ENCODE data around the gene SH3GL3. TPM values are rescaled to one million over a fixed set of nuclear protein-coding genes. Genes with fewer than 3 reads are reported as not detected.
A peak's percentile ranks its signal among the peaks of the same experiment; 100 is the strongest.

Gene SH3GL3, protein sequence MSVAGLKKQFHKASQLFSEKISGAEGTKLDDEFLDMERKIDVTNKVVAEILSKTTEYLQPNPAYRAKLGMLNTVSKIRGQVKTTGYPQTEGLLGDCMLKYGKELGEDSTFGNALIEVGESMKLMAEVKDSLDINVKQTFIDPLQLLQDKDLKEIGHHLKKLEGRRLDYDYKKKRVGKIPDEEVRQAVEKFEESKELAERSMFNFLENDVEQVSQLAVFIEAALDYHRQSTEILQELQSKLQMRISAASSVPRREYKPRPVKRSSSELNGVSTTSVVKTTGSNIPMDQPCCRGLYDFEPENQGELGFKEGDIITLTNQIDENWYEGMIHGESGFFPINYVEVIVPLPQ
- total RNA-seq = not detected in 2 replicates

DNA sequence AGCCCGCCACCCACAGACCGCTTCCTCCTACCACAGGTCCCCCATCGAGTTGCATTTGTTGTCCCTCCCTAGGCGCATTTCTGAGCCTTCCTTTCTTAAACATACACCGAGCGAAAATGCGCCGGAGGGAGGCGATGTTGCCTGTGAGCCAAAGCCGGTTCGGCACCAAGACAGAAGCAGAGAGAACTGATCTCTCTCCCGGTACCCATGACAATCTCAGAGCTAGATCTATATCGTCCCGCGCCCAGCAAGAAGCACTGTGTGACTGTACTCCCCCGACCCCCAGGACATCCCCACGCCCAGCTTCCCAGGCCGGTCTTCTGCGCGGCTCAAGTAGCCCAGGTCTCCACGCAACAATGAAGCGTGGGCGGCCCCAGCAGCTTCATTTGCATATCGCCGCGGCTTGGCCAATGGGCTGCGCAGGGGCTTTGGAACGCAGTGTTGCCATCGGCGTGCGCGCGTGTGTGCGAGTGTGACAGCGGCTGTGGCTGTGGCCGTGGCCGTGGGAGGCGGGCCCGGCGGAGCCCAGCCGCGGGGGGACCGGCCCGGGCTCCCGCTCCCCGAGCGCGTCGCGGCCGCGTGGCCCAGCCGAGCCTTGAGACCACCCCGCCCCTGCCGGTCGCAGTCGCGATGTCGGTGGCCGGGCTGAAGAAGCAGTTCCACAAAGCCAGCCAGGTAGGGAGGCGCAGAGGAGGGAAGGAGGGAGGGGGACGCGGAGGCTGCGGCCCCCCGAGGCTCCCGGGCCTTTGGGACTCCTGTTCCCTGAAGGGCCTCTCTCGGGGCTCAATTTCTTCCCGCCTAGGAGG lies at the start of gene SH3GL3:
TSS of gene SH3GL3 (plus strand) at position 438 of the 806 bp plus-strand sequence. CDS start at position 631, 193 bp downstream.
- intact Hi-C loops (cut with micrococcal nuclease) = no loop called here
- no peaks in the 10 kb centered on the region for H3K36me3 Mint-ChIP-seq (ENCODE audit: low read depth)
- H3K4me1 Mint-ChIP-seq = peaks cover 7% of the 10 kb centered on the region
- peak within 1 kb of the TSS; percentile 81 for H3K4me3 Mint-ChIP-seq
- peak; percentile 89 for DNase-seq
- H3K27me3 Mint-ChIP-seq = peaks cover 43% of the 10 kb centered on the region
- H3K27ac Mint-ChIP-seq = no peak within 1 kb of the TSS
- H3K9me3 Mint-ChIP-seq = no peaks in the 10 kb centered on the region

DNA sequence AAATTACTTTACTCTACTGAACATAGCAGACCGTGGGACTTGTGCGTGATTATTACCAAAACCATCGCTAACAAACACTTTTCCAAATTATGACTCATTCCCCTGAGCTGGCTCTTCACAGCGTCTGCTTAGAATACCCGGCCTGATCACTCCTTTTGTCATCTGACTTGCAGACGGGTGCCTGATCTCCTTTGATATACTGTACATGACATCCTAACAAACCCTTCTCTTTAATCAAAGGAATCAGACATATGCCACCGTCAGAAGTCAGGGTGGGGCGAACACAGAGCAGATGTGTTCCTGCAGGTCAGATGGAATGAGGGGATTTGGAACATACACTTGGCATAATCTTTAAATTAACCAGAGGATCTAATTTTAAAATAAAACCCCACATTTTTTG lies 48.5 kb upstream of the SH3GL3 start:
- H3K36me3 Mint-ChIP-seq (ENCODE audit: low read depth) = no peaks in the 10 kb centered on the region
- intact Hi-C loops (cut with micrococcal nuclease) = no loop called here
- H3K9me3 Mint-ChIP-seq = no peaks in the 10 kb centered on the region
- peaks cover 6% of the 10 kb centered on the region for H3K27me3 Mint-ChIP-seq
- H3K4me3 Mint-ChIP-seq = no peak overlapping the region
- H3K4me1 Mint-ChIP-seq = no peaks in the 10 kb centered on the region
- H3K27ac Mint-ChIP-seq = no peak overlapping the region
- no peak for DNase-seq

DNA sequence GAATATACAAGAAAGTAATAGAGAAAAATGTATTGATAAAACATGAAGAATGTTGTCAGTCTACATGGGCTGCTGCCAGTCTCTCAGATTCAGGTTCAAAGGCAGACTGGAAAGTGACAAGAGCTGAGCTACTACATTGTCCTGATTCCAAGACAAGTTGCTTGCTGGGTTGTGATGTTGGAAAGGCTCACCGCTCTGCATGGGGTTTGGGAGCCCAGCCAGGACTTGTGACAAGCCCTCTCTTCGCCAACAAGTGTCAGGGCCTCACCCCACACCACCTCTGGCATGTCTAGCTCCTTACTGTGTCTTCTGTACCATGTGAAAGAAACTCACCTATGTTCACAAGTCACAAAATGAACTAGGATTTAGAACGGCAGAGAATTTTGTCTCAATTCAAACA lies 43.0 kb upstream of the SH3GL3 start:
- peaks cover 4% of the 10 kb centered on the region for H3K27me3 Mint-ChIP-seq

DNA sequence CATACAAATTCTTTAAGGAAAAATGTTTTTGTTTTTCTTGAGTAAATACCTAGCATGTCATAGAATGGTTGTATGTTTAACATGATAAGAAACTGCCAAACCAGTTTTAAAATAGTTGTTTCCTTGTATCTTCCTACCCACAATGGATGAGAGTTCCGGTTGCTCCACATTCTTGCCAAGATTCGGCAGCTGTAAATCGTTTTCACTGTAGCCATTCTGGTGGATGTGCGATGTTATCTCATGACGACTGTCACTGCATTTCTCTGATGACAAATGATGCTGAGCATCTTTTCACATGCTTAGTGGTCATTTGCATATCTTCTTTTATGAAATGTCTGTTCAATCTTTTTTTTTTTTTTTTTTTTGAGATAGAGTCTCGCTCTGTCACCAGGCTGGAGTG lies 36.6 kb upstream of the SH3GL3 start:
- Mint-ChIP-seq H3K4me3 (no peak overlapping the region), H3K36me3 (ENCODE audit: low read depth) (no peaks in the 10 kb centered on the region), H3K4me1 (no peaks in the 10 kb centered on the region), H3K27me3 (no peaks in the 10 kb centered on the region), H3K9me3 (no peaks in the 10 kb centered on the region), H3K27ac (no peak overlapping the region)
- no peak for DNase-seq
- intact Hi-C loops (cut with micrococcal nuclease) = no loop called here

More for the DNA sequence above, 43.0 kb upstream of the SH3GL3 start:
- Mint-ChIP-seq H3K9me3 (no peaks in the 10 kb centered on the region), H3K4me3 (no peak overlapping the region), H3K27ac (no peak overlapping the region), H3K4me1 (no peaks in the 10 kb centered on the region), H3K36me3 (ENCODE audit: low read depth) (no peaks in the 10 kb centered on the region)
- intact Hi-C loops (cut with micrococcal nuclease) = no loop called here
- DNase-seq = no peak

DNA sequence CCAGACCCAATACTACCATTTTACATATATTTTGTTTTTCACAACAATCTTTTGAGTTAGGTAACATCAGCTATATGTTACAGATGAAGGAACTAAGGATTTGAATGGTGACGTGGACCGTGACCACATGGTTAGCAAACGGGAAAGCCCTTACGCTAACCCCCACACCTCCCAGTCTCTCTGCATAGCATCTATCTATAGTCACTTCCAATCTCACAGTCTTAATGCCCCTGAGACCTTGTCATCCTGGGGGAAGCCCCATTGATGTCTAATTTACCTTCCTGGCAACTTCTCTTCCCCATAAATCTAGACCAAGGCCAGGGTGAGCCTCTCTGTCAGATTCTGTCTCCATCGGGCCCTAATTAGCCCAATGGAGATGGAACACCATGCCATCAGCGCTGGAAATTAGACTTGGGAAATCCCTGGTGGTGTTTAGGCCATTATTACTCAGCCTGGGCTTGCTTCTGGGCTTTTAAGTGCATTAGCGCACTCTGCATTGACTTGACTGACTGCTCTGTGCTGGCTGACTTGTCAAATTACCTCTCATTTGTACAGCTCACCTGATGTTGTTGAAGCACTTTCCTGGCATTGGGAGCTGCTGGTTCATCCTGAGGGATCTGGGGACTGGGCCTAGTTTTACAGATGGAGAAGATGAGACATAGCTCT lies 34.0 kb upstream of the SH3GL3 start:
- no peak overlapping the region for H3K4me3 Mint-ChIP-seq
- intact Hi-C loops (cut with micrococcal nuclease) = no loop called here
- H3K36me3 Mint-ChIP-seq (ENCODE audit: low read depth) = no peaks in the 10 kb centered on the region
- no peaks in the 10 kb centered on the region for H3K27me3 Mint-ChIP-seq
- no peak for DNase-seq
- H3K9me3 Mint-ChIP-seq = no peaks in the 10 kb centered on the region
- no peaks in the 10 kb centered on the region for H3K4me1 Mint-ChIP-seq
- H3K27ac Mint-ChIP-seq = no peak overlapping the region

DNA sequence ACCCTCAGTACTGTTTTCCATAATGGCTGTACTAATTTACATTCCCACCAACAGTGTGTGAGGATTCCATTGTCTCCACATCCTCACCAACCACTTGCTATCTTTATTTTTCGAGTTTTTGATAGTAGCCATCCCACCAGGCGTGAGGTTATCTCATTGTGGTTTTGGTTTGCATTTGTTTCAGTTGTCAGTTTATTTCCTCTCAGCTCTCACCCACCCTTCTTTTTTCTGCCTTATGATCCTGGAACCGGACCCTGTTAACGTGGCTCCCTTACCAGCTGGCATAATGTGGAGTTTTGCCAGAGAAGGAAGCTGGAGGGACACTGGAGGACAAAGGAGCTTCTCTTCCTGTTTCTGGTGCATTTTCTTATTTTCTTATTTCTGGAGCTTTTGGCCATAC lies 25.1 kb upstream of the SH3GL3 start:
- intact Hi-C loops (cut with micrococcal nuclease) = no loop called here
- DNase-seq = no peak
- no peak overlapping the region for H3K4me3 Mint-ChIP-seq
- H3K9me3 Mint-ChIP-seq = no peaks in the 10 kb centered on the region
- H3K4me1 Mint-ChIP-seq = no peaks in the 10 kb centered on the region
- no peak overlapping the region for H3K27ac Mint-ChIP-seq
- peaks cover 2% of the 10 kb centered on the region for H3K27me3 Mint-ChIP-seq
- no peaks in the 10 kb centered on the region for H3K36me3 Mint-ChIP-seq (ENCODE audit: low read depth)

DNA sequence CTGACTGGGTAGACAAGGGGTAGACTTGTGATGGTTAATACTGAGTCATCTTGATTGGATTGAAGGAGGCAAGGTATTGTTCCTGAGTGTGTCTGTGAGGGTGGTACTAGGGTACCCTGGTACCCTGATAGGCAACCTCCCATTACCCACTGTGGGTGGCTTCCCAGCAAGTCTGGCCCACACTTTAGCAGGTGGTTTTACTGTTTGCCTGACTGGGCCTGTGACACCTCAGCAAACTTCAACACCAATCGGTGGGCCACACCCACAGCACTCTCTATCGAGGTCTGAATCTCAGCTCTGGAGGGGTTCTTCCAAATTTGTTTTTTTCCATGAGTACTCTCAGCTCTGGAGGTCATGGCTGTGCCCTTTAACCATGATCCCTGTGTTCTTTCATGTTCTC lies 24.6 kb upstream of the SH3GL3 start:
- H3K9me3 Mint-ChIP-seq = no peaks in the 10 kb centered on the region
- intact Hi-C loops (cut with micrococcal nuclease) = no loop called here
- no peak for DNase-seq
- no peaks in the 10 kb centered on the region for H3K4me1 Mint-ChIP-seq
- no peaks in the 10 kb centered on the region for H3K36me3 Mint-ChIP-seq (ENCODE audit: low read depth)
- H3K4me3 Mint-ChIP-seq = no peak overlapping the region
- peaks cover 2% of the 10 kb centered on the region for H3K27me3 Mint-ChIP-seq
- H3K27ac Mint-ChIP-seq = no peak overlapping the region

DNA sequence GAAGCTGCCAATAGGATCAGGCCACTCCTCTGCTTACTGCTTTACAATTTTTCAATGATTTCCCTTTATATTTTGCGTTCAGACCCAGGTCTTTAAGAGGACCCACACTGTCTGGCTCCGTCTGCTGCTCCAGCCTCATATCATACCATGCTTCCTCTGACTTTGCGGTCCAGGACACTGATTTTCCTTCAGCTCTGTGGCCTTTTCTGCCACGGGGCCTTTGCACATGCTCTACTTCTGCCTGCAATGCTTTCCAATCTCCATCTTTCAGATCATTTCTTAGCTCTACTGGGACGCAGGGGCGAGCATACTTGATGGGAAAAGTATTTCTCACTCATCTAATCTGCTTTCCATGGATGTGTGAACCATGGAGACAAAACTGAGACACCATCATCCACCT lies 23.0 kb upstream of the SH3GL3 start:
- Mint-ChIP-seq H3K4me3 (no peak overlapping the region), H3K9me3 (no peaks in the 10 kb centered on the region), H3K27ac (no peak overlapping the region), H3K4me1 (no peaks in the 10 kb centered on the region), H3K27me3 (peaks cover 5% of the 10 kb centered on the region), H3K36me3 (ENCODE audit: low read depth) (no peaks in the 10 kb centered on the region)
- no peak for DNase-seq
- intact Hi-C loops (cut with micrococcal nuclease) = no loop called here

DNA sequence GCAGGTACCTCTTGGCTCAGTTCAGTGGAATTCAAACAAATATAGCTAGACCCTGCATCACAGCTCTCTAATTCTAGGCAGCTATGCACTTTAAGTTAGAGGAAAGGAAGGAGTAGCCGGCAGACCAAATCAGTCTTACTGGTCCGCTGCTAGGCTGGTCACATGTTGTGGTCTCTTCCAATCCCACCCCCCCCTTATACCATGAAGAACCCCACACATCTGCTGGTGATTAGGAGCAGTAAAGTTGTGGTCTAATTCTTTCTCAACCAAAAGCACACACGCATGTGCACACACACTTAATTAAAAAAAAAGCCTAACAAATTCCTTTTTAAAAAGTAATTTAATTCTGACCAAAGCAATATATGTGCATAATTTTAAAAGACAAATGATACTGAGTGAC lies 16.7 kb upstream of the SH3GL3 start:
- no peaks in the 10 kb centered on the region for H3K4me1 Mint-ChIP-seq
- no peaks in the 10 kb centered on the region for H3K9me3 Mint-ChIP-seq
- H3K36me3 Mint-ChIP-seq (ENCODE audit: low read depth) = no peaks in the 10 kb centered on the region
- H3K27ac Mint-ChIP-seq = no peak overlapping the region
- intact Hi-C loops (cut with micrococcal nuclease) = no loop called here
- no peak for DNase-seq
- H3K4me3 Mint-ChIP-seq = no peak overlapping the region
- peaks cover 10% of the 10 kb centered on the region for H3K27me3 Mint-ChIP-seq

DNA sequence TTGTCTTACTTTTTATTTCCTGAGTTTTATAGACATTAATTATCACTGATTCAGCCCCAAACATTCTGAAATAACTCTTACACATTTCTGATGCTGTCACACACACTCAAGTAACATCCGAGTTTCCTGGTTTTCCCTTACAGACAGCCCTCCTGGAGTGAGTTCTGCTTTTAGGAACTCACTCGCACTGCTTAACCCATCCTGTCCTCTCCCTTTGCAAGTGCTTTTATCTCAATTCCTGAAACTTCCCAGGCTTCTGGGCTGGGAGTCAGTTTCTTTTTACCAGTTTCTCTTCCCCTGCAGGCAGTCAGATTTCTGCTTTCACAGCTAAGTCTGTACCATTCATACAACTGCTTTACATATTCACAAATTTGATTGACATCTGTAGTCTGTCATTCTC lies 15.6 kb upstream of the SH3GL3 start:
- DNase-seq = no peak
- no peaks in the 10 kb centered on the region for H3K9me3 Mint-ChIP-seq
- H3K4me3 Mint-ChIP-seq = no peak overlapping the region
- intact Hi-C loops (cut with micrococcal nuclease) = no loop called here
- no peaks in the 10 kb centered on the region for H3K36me3 Mint-ChIP-seq (ENCODE audit: low read depth)
- H3K4me1 Mint-ChIP-seq = no peaks in the 10 kb centered on the region
- H3K27me3 Mint-ChIP-seq = peaks cover 10% of the 10 kb centered on the region
- no peak overlapping the region for H3K27ac Mint-ChIP-seq

DNA sequence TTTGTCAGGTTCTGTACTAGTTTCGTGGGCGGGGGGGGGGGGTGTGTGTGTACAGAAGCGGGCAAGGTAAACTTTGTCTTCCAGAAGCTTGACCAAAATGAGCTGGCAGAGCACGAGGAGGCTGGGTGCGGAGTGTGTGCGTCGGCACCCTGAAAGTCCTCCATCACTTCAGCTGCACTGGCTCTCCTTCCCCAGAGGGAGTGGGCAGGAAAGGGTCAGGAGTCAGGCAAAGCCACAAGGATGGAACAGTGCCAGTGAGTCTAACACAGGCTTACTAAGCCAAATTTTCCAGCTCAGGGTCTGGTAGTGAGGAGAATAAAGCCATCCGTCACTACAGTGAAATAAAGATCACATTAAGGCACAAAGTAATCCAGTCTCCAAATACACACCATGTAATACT lies 11.9 kb upstream of the SH3GL3 start:
- peaks cover 4% of the 10 kb centered on the region for H3K4me1 Mint-ChIP-seq
- no peaks in the 10 kb centered on the region for H3K36me3 Mint-ChIP-seq (ENCODE audit: low read depth)
- no peak overlapping the region for H3K4me3 Mint-ChIP-seq
- H3K27me3 Mint-ChIP-seq = peaks cover 9% of the 10 kb centered on the region
- no peak overlapping the region for H3K27ac Mint-ChIP-seq
- intact Hi-C loops (cut with micrococcal nuclease) = no loop called here
- H3K9me3 Mint-ChIP-seq = no peaks in the 10 kb centered on the region
- DNase-seq = no peak

DNA sequence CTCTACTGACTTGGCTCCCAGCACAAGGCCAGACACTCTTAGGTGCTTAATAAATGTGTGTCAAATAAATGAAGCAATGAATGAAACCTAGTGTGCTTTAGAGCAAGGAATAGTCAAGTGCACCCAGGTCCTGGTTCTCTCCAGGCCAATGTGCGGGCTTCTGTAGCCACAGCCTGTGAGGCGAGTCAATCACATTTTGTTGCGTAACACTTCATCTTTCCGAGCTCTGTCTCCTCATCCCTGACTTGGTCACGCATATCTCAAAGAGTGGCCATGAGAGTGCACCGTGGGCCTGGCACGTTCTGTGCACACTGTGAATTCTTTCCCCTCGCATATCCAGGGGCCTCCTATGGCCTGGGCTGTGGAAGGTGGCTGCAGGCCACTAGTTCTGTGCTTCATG lies 11.4 kb upstream of the SH3GL3 start:
- intact Hi-C loops (cut with micrococcal nuclease) = no loop called here
- no peak for DNase-seq
- H3K4me1 Mint-ChIP-seq = peaks cover 4% of the 10 kb centered on the region
- H3K9me3 Mint-ChIP-seq = no peaks in the 10 kb centered on the region
- H3K36me3 Mint-ChIP-seq (ENCODE audit: low read depth) = no peaks in the 10 kb centered on the region
- no peak overlapping the region for H3K4me3 Mint-ChIP-seq
- H3K27me3 Mint-ChIP-seq = peaks cover 9% of the 10 kb centered on the region
- no peak overlapping the region for H3K27ac Mint-ChIP-seq

DNA sequence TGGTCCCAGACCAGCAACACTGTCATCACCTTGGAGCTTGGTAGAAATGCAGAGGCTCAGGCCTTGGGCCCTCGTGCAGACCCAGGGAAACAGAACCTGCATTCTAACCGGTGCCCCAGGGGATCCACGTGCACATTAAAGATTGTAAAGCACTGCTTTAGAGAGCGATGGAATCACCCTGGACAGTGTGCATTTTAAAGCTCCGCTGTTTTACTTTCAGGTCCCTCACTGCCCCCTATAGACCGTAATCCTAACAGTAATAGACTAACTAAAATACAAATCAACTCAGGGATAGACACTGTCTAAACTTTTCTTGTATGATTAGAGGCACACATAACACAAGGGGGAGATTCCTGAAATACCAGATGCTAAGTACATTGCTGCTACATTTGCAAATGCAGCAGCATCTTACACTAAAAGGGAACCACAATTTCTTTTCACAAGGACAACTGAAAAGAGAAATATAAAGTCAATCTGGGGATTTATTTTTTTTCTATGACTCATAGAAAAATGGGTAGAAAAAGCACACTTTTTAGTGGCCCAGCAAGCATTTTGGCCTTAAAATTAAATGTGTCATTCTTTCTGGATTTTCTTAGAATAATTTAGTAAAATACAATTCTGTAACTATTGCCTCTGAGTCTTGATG lies 10.5 kb upstream of the SH3GL3 start:
- H3K9me3 Mint-ChIP-seq = no peaks in the 10 kb centered on the region
- peaks cover 9% of the 10 kb centered on the region for H3K27me3 Mint-ChIP-seq
- peaks cover 4% of the 10 kb centered on the region for H3K4me1 Mint-ChIP-seq
- H3K27ac Mint-ChIP-seq = no peak overlapping the region
- intact Hi-C loops (cut with micrococcal nuclease) = no loop called here
- peak; percentile 49 for DNase-seq
- no peaks in the 10 kb centered on the region for H3K36me3 Mint-ChIP-seq (ENCODE audit: low read depth)
- H3K4me3 Mint-ChIP-seq = no peak overlapping the region
